HepG2 (cell line): ENCODE data around the gene PYGB. TPM values are rescaled to one million over a fixed set of nuclear protein-coding genes. Genes with fewer than 3 reads are reported as not detected.
A peak's percentile ranks its signal among the peaks of the same experiment; 100 is the strongest.

ENCODE experiments used
- ATAC-seq: fragments of 200-7000 bp; cut with Tn5 transposase; 3 replicates; pipeline ENCODE4 v1.9.1; 2020; ENCODE audit warnings: mild to moderate bottlenecking, moderate library complexity
- BruUV-seq: library from RNA; stranded (reverse); fragments of 400-500 nt; replicated peaks from 2 replicates; lab custom pipeline; 2021; lab: Mats Ljungman, UMichigan
- CTCF ChIA-PET: fragments of 300-600 bp; formaldehyde crosslinking; extraction: SDS; loops from one replicate; lab custom pipeline; 2021; ENCODE audit warnings: low total read pairs, inconsistent platforms, low intra/inter-chr PET ratio; lab: Yijun Ruan, JAX
- POLR2A ChIA-PET: fragments of 350-600 bp; sonication (Branson Sonifier 250); formaldehyde crosslinking; loops from one replicate; lab custom pipeline; 2020; ENCODE audit warnings: antibody characterized with exemption, inconsistent platforms; lab: Yijun Ruan, JAX
- DNase-seq: peaks from one replicate; pipeline ENCODE4 v3.0.0-alpha.2; 2015; ENCODE audit warnings: low spot score
- FAIRE-seq: peaks from 3 replicates; lab custom pipeline; 2011; peaks lifted over from hg19 to GRCh38; lab: Jason Lieb, UNC
- H2AFZ ChIP-seq: one replicate; pipeline ENCODE4 v1.6.1; 2011; ENCODE audit warnings: low read length, inconsistent platforms
- H3K27ac ChIP-seq: fragments of 300-600 bp; 3 replicates; pipeline ENCODE4 v1.8.0; 2011; ENCODE audit warnings: mixed run types, mild to moderate bottlenecking, mixed read lengths, low read length, inconsistent platforms; ENCODE audit not compliant: insufficient read depth; ENCODE audit errors: extremely low read length
- H3K27me3 ChIP-seq, 2 experiments: fragments of 200-600 bp in 1 of 2; 2 replicates in 1 of 2; 3 replicates in 1 of 2; pipeline versions ENCODE4 v1.6.0 to v1.8.0; 2011; ENCODE audit warnings: low read length in 2 of 2, mild to moderate bottlenecking in 2 of 2, moderate library complexity in 2 of 2, inconsistent platforms in 1 of 2; ENCODE audit not compliant: insufficient read depth in 2 of 2, control insufficient read depth in 1 of 2
- H3K36me3 ChIP-seq, 2 experiments: fragments of 200-600 bp in 1 of 2; replicated peaks in 1 of 2; 2 replicates in 1 of 2; 3 replicates in 1 of 2; pipeline versions ENCODE4 v1.5.1 to v1.8.0; 2011; ENCODE audit warnings: low read length in 2 of 2, inconsistent platforms in 1 of 2; ENCODE audit not compliant: insufficient read depth in 2 of 2, control insufficient read depth in 1 of 2
- H3K4me1 ChIP-seq: 2 replicates; pipeline ENCODE4 v1.5.1; 2012; ENCODE audit warnings: low read length, inconsistent platforms; ENCODE audit not compliant: insufficient read depth
- H3K4me2 ChIP-seq: 2 replicates; pipeline ENCODE4 v1.6.0; 2011; ENCODE audit warnings: low read depth, low read length, inconsistent platforms
- H3K4me3 ChIP-seq, 3 experiments: fragments of 200-600 bp in 1 of 3; sonication (generic), shearing (Covaris generic) in 1 of 3; replicated peaks in 1 of 3; 2 replicates each; pipeline ENCODE4 v1.5.1; 2011 to 2016; ENCODE audit warnings: low read length in 3 of 3, inconsistent platforms in 2 of 3, low read depth in 2 of 3, mild to moderate bottlenecking in 2 of 3, control low read depth in 1 of 3, mixed read lengths in 1 of 3; ENCODE audit not compliant: insufficient read depth in 1 of 3
- H3K79me2 ChIP-seq: one replicate; pipeline ENCODE4 v1.6.1; 2011; ENCODE audit warnings: low read length, inconsistent platforms; ENCODE audit not compliant: insufficient read depth
- H3K9ac ChIP-seq: 2 replicates; pipeline ENCODE4 v1.6.0; 2011; ENCODE audit warnings: mild to moderate bottlenecking, low read depth, low read length, inconsistent platforms; ENCODE audit not compliant: insufficient read depth
- H3K9me3 ChIP-seq: 2 replicates; pipeline ENCODE4 v1.5.1; 2012; ENCODE audit warnings: mild to moderate bottlenecking, low read length
- H4K20me1 ChIP-seq: 2 replicates; pipeline ENCODE4 v1.6.0; 2011; ENCODE audit warnings: inconsistent platforms, mild to moderate bottlenecking, low read length, moderate library complexity; ENCODE audit not compliant: insufficient read depth
- FUBP1 ChIP-seq: sonication (generic); formaldehyde crosslinking; IDR thresholded peaks from 2 replicates; pipeline ENCODE4 v1.5.1; 2020; ENCODE audit warnings: missing genetic modification reagents, mild to moderate bottlenecking, borderline replicate concordance
- GATAD2A ChIP-seq: IDR thresholded peaks from 2 replicates; pipeline ENCODE4 v1.6.1; 2016
- HDAC1 ChIP-seq: sonication (generic); formaldehyde crosslinking; IDR thresholded peaks from 2 replicates; pipeline ENCODE4 v1.5.1; 2020; ENCODE audit warnings: mild to moderate bottlenecking, missing genetic modification reagents
- POLR2G ChIP-seq: fragments of 200-400 bp; formaldehyde crosslinking; IDR thresholded peaks from 2 replicates; pipeline ENCODE4 v1.6.1; 2018; ENCODE audit warnings: mild to moderate bottlenecking, low read depth, low read length, moderate library complexity
- RNF2 ChIP-seq: fragments of 450-650 bp; conservative IDR thresholded peaks from 2 replicates; pipeline ENCODE4 v1.6.1; 2016; ENCODE audit warnings: low read depth
- SP2 ChIP-seq: sonication (generic); formaldehyde crosslinking; IDR thresholded peaks from 2 replicates; pipeline ENCODE4 v1.5.1; 2020; ENCODE audit warnings: mild to moderate bottlenecking, missing genetic modification reagents
- ZBED4 ChIP-seq: sonication (generic); formaldehyde crosslinking; IDR thresholded peaks from 2 replicates; pipeline ENCODE4 v1.4.0; 2020; ENCODE audit warnings: missing genetic modification reagents, borderline replicate concordance
- ZBTB40 ChIP-seq, 2 experiments: fragments of 450-650 bp in 1 of 2; sonication (generic) in 1 of 2; formaldehyde crosslinking in 1 of 2; IDR thresholded peaks; 2 replicates each; pipeline versions ENCODE4 v1.6.1 to v1.8.0; 2016 to 2022; ENCODE audit warnings: antibody characterized with exemption in 1 of 2, mild to moderate bottlenecking in 1 of 2, missing genetic modification reagents in 1 of 2
- ZNF768 ChIP-seq: sonication (generic); formaldehyde crosslinking; IDR thresholded peaks from 2 replicates; pipeline ENCODE4 v1.4.0; 2020; ENCODE audit warnings: missing genetic modification reagents
- ZSCAN29 ChIP-seq: sonication (generic); formaldehyde crosslinking; conservative IDR thresholded peaks from 2 replicates; pipeline ENCODE4 v1.4.0; 2020; ENCODE audit warnings: mild to moderate bottlenecking, missing genetic modification reagents
- WGBS: methylation state at CpG from one replicate; pipeline ENCODE4 v1.1.6; 2017; ENCODE audit warnings: low lambda C conversion rate; 5-methylcytosine and 5-hydroxymethylcytosine counted together
- in situ Hi-C: cut with HindIII; loops from 2 replicates; pipeline ENCODE4 v1.10.0; 2017; ENCODE audit warnings: low pct_unique_long_range_greater_than_20kb; ENCODE audit not compliant: extremely low pct_ligation_motif_present
- intact Hi-C: fragments of 100-400 bp; cut with micrococcal nuclease; formaldehyde crosslinking; loops from one replicate; pipeline ENCODE4 v1.10.0; 2022; ENCODE audit not compliant: unreplicated experiment
- polyA plus RNA-seq, 8 experiments: library from polyadenylated mRNA; depleted of rRNA in 3 of 8; stranded (reverse) in 7 of 8; unstranded in 1 of 8; fragments of >200 nt; fragmentation: Illumina TruSeq in 4 of 8; extraction: Trizol in 4 of 8; gene quantifications; 2 replicates each; pipeline versions ENCODE4 v1.2.1 to v1.2.3, GENCODE V29; 2011 to 2016; ENCODE audit warnings: low read depth in 4 of 8, missing spikeins in 1 of 8, mixed read lengths in 1 of 8; ENCODE audit not compliant: insufficient read depth in 1 of 8
- total RNA-seq, 5 experiments: library from RNA; depleted of rRNA; stranded (reverse); fragments of >200 nt; fragmentation: Illumina TruSeq; extraction: Trizol; gene quantifications; 2 replicates each; pipeline ENCODE4 v1.2.3, GENCODE V29; 2016; ENCODE audit warnings: low read depth in 1 of 5

Gene PYGB
- total and polyA plus RNA-seq, 2 of the 13 experiments (the other 11 are each of a cell fraction or from before 2014, with no cell fraction given): 24.2 to 86.3 TPM

- no peak overlapping the region for H2AFZ ChIP-seq
- ATAC-seq: peak; percentile 24; the same call in 2 of the 3 replicates
- intact Hi-C loops (no loop called here), in situ Hi-C loops (loop anchor here (25.0 kb wide), 1 partner anchor 338 kb away; no protein-coding TSS in a partner anchor)
- no peaks in the 10 kb centered on the region for H4K20me1 ChIP-seq
- no peak overlapping the region for H3K9ac ChIP-seq
- H3K27me3 ChIP-seq: no peaks in the 10 kb centered on the region
- BruUV-seq: no TSS peak
- 86% methylated on average over 4 of the region's 5 CpGs for WGBS
- H3K9me3 ChIP-seq: no peaks in the 10 kb centered on the region
- no peak overlapping the region for H3K27ac ChIP-seq
- no peak overlapping the region for H3K4me2 ChIP-seq
- CTCF ChIA-PET: no interaction called here
- FAIRE-seq: no peak
- H3K4me3 ChIP-seq: no peak overlapping the region
- POLR2A ChIA-PET: no interaction called here
- no peak for DNase-seq
- peaks cover 2% of the 10 kb centered on the region for H3K79me2 ChIP-seq
- peaks cover 14% of the 10 kb centered on the region for H3K4me1 ChIP-seq
- peaks cover 17 to 40% of the 10 kb centered on the region in 2 experiments for H3K36me3 ChIP-seq
- no peak for TF ChIP-seq RNF2
- no peak for TF ChIP-seq GATAD2A (CRISPR knock-in tag)
- no peak for TF ChIP-seq HDAC1 (CRISPR knock-in tag)
- no peak for TF ChIP-seq ZSCAN29 (CRISPR knock-in tag)
- no peak for TF ChIP-seq ZBED4
- no peak for TF ChIP-seq SP2
- TF ChIP-seq FUBP1 (CRISPR knock-in tag): no peak
- TF ChIP-seq ZNF768: no peak
- no peak for TF ChIP-seq ZBTB40 (IDR thresholded peaks at IDR 0.05)
- no peak for TF ChIP-seq ZBTB40 (CRISPR knock-in tag; IDR thresholded peaks at IDR 0.05)
- TF ChIP-seq POLR2G: no peak
Observed at GRCh38 chr20:25324412-25324811, 76.5 kb downstream of the PYGB start.
